D721Med (cell line): Measurements from ENCODE around the gene SPTB.

Experiments
- DNase-seq: peaks from one replicate; pipeline ENCODE4 v3.0.0; 2011; ENCODE audit warnings: low spot score; ENCODE audit not compliant: insufficient read length
- FAIRE-seq: peaks from 2 replicates; lab custom pipeline; 2011; peaks lifted over from hg19 to GRCh38; lab: Jason Lieb, UNC
- CTCF ChIP-seq: IDR thresholded peaks from 2 replicates; pipeline ENCODE4 v1.5.1; 2012; ENCODE audit warnings: mild to moderate bottlenecking, control low read depth; ENCODE audit not compliant: insufficient read depth; ENCODE audit errors: missing control alignments

Gene SPTB

GRCh38 chr14:64764641-64765520, 114.8 kb downstream of the SPTB start:
- FAIRE-seq (no peak), DNase-seq (peak; percentile 93)
- TF ChIP-seq CTCF = peak; percentile 87

DNA sequence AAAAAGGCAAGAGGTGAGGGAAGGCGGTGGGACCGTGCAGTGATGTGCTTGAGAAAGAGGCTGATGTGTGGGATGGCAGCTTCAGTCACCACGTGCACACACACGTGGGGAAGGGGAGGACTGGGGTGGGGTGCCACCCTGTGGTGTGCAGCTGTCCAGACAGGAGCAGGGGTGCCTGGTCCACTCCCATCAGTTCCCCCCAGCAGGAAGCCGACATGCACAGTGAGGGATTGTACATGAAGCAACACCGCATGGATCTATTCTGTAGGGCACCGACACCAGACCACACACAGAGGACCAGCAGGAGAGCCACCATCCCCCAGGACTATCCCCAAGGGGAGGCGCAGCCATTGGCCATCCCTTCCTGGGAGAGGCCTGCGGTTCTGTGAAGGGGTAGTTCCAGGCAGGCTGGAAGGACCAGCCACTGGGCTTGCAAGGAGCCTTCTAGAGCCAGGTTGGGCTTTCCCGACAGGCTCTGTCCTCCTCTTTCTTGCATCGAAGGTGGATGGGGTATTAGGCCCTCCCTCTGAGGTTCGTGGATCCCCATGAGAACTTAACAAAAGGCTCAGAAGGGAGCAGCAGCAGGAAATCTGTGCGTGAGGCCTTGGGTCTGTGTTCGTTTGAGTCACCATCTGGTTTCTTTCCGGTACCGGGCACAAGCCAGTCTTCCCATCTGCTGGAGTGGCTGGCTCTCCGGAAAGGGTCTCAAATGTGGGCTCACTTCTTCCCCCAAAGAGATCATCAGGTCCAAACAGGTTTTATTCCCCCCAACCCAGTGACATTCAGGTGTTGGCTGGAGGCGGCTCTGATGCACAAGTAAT, 115.7 kb downstream of the SPTB start:
- DNase-seq (no peak), FAIRE-seq (no peak)
- TF ChIP-seq CTCF = no peak

- TF ChIP-seq CTCF = no peak
- no peak for FAIRE-seq
- DNase-seq = no peak
These were observed 116.5 kb downstream of the SPTB start for GRCh38 chr14:64763085-64763782.

GRCh38 chr14:64762044-64763034, 117.4 kb downstream of the SPTB start:
- peak; percentile 41 for DNase-seq
- no peak for FAIRE-seq

DNA sequence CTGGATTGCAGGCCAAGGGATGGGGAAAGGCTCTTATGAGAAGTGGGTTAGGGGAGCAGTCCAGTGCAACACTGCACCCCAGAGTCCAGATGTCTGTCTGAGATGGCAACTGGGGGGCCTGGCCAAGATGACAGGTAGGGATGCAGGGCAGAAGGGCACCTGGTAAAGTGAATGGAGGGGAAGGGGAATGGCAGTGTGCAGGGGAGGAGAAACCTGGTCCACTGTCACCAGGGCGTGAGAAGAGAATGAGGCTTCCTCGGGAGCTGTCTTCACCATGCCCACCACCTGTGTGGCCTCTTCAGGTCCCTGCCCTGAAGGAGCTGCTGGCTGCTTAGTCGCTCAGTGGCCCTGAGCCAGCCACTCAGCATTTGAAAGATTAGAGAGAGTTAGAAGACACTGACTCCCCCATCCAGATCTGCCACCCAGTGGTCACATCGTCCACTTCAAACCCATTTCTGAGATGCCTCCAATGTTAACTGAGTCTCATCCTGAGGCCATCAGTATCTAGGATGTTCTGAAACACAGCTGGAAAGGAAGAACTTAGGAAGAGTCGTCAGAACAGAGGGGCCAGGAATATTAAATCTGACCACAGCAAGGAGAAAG, 118.2 kb downstream of the SPTB start:
- FAIRE-seq (no peak), DNase-seq (no peak)
- TF ChIP-seq CTCF = no peak

More at GRCh38 chr14:64762044-64763034, 117.4 kb downstream of the SPTB start:
- no peak for TF ChIP-seq CTCF

DNA sequence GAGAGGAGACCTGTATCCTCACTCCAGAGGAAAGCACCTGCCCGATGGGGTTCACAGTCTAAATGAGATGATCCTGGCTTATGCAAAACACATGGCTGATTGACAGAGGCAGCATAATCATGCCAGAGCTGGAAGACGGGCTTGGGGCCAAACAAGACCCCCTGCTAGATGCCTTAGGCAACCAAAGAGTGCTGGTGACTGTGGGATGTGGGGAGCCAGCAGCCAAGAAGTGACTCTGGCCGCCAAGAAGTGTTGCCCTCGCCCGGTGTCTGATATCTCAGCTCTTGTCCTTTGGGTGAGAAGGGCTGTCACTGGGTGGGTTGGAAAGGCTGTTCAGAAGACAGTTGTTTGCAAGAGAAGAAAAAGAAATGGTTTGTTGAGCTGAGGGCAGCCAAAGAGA, 118.8 kb downstream of the SPTB start:
- no peak for FAIRE-seq
- DNase-seq = no peak
- no peak for TF ChIP-seq CTCF
